GM13977 (cell line): ENCODE data around the gene TPM2.

Source experiments
- DNase-seq: peaks from one replicate; pipeline ENCODE4 v3.0.0; 2012; ENCODE audit warnings: low spot score
- in situ Hi-C: fragments of 300-500 bp; cut with MboI; formaldehyde crosslinking; loops from one replicate; pipeline ENCODE4 v1.12.0; 2022; ENCODE audit warnings: low sequenced_read_pairs, low pct_unique_long_range_greater_than_20kb, mixed read lengths, inconsistent platforms; ENCODE audit not compliant: unreplicated experiment
- TF ChIP-seq, protein P1 (sequence below): IDR thresholded peaks from 2 replicates; pipeline ENCODE4 v1.5.1; 2012; ENCODE audit warnings: mild to moderate bottlenecking, control low read depth; ENCODE audit not compliant: insufficient read depth; ENCODE audit errors: extremely low read depth, missing control alignments

The TPM2 gene

DNA sequence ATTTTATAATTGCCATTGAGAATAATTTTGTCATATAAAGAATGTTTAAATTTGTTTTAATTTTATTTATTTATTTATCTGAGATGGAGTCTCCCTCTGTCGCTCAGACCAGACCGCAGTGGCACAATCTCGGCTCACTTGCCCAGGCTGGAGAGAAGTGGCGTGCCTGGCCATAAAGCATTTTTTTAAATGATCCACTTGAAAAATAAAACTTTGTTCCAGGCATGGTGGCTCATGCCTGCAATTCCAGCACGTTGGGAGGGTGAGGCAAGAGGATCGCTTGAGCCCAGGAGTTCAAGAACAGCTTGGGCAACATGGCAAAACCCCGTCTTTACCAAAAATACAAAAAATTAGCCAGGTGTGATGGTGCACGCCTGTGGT, 36.9 kb downstream of the TPM2 start:
- TF ChIP-seq, protein P1, sequence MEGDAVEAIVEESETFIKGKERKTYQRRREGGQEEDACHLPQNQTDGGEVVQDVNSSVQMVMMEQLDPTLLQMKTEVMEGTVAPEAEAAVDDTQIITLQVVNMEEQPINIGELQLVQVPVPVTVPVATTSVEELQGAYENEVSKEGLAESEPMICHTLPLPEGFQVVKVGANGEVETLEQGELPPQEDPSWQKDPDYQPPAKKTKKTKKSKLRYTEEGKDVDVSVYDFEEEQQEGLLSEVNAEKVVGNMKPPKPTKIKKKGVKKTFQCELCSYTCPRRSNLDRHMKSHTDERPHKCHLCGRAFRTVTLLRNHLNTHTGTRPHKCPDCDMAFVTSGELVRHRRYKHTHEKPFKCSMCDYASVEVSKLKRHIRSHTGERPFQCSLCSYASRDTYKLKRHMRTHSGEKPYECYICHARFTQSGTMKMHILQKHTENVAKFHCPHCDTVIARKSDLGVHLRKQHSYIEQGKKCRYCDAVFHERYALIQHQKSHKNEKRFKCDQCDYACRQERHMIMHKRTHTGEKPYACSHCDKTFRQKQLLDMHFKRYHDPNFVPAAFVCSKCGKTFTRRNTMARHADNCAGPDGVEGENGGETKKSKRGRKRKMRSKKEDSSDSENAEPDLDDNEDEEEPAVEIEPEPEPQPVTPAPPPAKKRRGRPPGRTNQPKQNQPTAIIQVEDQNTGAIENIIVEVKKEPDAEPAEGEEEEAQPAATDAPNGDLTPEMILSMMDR: no peak
- in situ Hi-C loops: no loop called here
- no peak for DNase-seq

DNA sequence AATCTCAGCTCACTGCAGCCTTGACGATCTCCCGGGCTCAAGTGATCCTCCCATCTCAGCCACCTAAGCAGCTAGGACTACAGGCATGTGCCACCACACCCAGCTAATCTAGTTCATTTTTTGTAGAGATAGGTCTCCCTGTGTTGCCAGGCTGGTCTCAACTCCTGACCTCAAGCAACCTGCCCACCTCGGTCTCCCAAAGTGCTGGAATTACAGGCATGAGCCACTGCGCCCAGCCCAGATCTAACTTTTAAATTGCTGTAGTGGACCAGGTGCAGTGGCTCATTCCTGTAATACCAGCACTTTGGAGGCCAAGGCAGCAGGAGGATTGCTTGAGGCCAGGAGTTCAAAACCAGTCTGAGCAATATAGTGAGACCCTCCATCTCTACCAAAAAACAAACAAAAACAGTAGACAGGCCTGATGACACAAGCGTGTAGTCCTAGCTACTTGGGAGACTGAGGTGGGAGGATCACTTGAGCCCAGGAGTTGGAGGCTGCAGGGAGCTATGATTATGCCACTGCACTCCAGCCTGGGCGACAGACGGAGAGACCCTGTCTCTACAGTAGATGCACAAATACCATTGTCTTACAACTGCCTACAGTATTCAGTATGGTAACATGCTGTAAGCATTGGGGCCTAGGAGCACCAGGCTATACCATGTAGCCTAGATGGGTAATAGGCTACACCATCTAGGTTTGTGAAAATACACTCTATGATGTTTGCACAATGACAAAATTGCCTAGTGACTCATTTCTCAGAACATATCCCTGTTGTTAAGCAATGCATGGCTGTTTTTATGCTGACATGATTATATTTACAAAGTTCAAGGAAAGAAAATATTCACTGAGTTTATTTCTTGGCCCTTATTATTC, 37.5 kb downstream of the TPM2 start:
- TF ChIP-seq, protein P1: no peak
- DNase-seq: no peak
- in situ Hi-C loops: no loop called here

DNA sequence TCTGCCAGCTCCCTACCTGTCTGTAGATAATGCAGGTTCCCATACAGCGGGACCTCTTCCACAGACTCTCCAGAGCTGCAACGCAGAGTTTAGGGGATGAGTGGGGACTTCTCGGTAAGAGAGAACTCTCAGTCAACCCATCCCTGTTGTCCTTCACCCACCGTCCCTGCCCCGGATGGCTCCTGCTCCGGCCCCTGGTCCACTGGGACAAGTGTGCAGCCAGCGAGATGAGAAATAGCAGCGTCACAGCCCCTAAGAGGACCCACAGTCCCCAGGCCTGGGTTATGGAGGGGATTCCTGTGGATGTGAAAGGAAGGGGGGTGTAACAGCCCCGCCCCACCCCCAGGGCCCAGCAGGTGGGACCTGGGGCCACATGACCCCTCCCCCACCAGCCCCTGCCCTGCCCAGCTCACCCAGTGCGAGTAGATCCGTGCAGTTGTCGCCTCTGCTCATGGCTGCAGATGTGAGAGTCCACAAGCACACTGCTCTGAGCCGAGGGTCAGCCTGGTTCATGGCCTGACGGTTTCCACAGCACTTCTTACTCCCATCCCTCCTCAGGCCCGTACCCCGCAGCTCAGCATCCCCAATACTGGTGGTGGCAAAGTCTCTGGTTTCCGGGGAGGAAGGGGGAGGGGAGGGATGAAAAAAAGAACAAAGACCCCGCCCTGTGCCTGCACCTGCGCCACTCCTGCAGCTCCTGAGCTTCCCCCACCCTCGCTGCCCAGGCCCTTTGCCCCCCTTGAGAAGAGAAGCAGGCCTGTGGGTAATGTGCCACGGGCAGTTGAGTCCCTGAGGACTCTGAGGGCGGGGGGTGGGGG, 39.2 kb downstream of the TPM2 start, which contains the start of gene SIT1:
SIT1 (minus strand) TSS at position 591 of the 818 bp plus-strand sequence; CDS start at position 513, 78 bp downstream.
- DNase-seq: peak; percentile 43
- in situ Hi-C loops: no loop called here
- TF ChIP-seq, protein P1: no peak

DNA sequence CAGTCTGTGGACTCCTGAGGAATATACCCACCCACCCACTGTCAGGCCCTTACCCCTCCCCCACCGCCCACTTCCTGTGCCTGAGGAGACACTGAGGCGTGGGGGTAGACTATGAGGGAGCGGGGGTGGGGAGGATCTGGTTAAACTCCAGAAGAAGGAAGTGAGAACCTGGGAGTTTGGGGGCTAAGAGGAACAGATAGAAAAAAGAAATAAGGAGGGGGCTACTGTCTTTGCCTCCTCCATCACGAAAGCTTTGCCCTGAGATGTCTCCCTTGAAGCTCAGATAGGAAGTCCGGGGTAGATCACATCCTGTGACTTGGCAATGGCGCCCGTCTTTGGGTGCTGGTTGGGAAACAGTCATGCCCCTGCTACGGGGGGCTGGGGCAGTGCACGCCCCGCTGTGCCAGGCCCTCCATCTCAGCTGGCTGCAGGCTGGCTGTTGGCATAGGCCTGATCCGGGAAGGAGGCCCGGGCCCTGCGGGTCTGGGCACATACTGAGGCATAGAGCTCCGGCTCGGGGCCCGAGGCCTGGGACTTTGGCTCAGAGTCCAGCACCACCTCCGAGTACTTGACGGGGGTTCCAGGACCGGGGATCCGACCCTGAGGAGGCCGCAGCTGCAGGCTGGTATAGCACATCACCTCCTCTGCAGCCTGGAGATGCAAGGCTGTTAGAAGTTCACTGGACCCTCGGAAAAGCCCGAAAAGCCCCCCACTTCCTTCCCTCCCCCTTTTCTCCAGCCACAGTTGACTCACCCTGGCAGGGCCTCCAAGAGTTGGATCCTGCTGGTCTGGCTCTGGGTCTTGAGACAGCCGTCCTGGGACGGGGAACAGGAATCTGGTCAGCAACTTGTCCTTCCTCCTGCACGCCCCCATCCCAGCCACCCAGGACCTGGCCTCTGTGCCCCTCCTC, 40.0 kb downstream of the TPM2 start:
- peak; percentile 47 for DNase-seq
- in situ Hi-C loops: no loop called here
- TF ChIP-seq, protein P1: no peak

DNA sequence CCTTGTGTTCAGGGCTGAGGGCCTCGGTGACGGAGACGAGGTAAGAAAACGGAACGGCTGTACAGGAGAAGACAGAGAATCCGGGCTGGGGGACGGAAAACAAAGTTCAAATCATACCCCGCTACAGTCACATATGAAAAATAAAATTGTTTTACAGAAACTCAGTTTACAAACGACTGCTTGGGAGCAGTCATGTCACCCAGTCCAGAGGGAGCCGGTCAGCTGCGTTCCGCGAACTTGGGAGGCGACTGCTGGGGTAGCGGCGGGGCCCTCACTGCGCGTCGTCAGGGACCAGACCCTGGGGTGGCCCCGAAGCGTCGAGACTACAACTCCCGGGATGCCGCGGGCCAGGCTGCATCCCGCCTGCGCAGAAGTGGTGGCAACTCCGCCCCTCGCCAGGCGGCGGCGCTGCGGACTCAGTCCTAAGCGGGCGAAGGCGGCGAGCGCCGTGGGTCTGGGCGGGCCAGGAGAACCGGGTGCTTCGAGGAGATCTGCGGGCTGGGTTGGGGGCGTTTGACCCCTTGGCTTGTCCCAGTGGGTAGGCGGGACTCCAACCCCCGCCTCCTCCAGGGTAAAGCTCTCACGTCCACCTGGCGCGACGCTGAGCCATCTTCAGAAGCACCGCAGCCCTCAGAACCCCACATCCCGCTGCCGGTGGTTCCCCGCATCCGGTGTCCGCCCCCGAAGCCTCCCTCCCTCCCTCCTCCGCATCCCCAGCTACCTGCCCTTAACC, 43.0 kb downstream of the TPM2 start:
- peak; percentile 92 for DNase-seq
- in situ Hi-C loops: no loop called here
- TF ChIP-seq, protein P1: peak; percentile 98
